Midbrain (tissue), 1 donor: ENCODE data around the gene ZFAND2B.
A peak's percentile ranks its signal among the peaks of the same experiment; 100 is the strongest.
"Not testable (repeated sequence)": the region's sequence is repeated elsewhere in the genome, so short reads cannot be mapped to it uniquely, and the experiment has no call there.

ENCODE experiments used
- DNase-seq: peaks from one replicate; lab custom pipeline; 2025; lab: John Stamatoyannopoulos, UW

The ZFAND2B gene

GRCh38 chr2:219175928-219176817, 30.4 kb upstream of the ZFAND2B start:
- DNase-seq: peak; percentile 60

- peak; percentile 90 for DNase-seq
These were observed 29.6 kb upstream of the ZFAND2B start, which contains the start of gene CNPPD1 for GRCh38 chr2:219176818-219177551. TSS of gene CNPPD1 (minus strand) at chr2:219176925. CDS start at chr2:219176828, 97 bp downstream.

GRCh38 chr2:219177552-219178376, 28.8 kb upstream of the ZFAND2B start, which contains the start of gene RETREG2:
TSS of gene RETREG2 (plus strand) at chr2:219178275. CDS start at chr2:219178353, 78 bp downstream.
- peak; percentile 87 for DNase-seq

GRCh38 chr2:219178377-219179175, 28.0 kb upstream of the ZFAND2B start:
- no peak for DNase-seq

GRCh38 chr2:219179601-219180465, 26.7 kb upstream of the ZFAND2B start:
- no peak for DNase-seq

- DNase-seq: no peak
These were observed 25.6 kb upstream of the ZFAND2B start for GRCh38 chr2:219180961-219181360.

GRCh38 chr2:219181531-219181930, 25.1 kb upstream of the ZFAND2B start:
- no peak for DNase-seq

- DNase-seq: no peak
These were observed 24.0 kb upstream of the ZFAND2B start for GRCh38 chr2:219182331-219183150.

GRCh38 chr2:219183151-219183772, 23.3 kb upstream of the ZFAND2B start:
- DNase-seq: no peak

- DNase-seq: no peak
These were observed 22.5 kb upstream of the ZFAND2B start for GRCh38 chr2:219184121-219184520.

GRCh38 chr2:219186754-219187456, 19.7 kb upstream of the ZFAND2B start:
- no peak for DNase-seq

- DNase-seq: no peak
These were observed 9.2 kb upstream of the ZFAND2B start for GRCh38 chr2:219197388-219197787.

GRCh38 chr2:219198974-219199373, 7.6 kb upstream of the ZFAND2B start:
- DNase-seq: no peak

GRCh38 chr2:219199470-219200211, 6.9 kb upstream of the ZFAND2B start:
- DNase-seq: no peak

GRCh38 chr2:219200502-219201326, 5.9 kb upstream of the ZFAND2B start:
- not testable (repeated sequence) for DNase-seq

GRCh38 chr2:219201331-219201730, 5.3 kb upstream of the ZFAND2B start:
- DNase-seq: not testable (repeated sequence)
